Ovary (tissue), 3 donors: Measurements from ENCODE around the gene ATRNL1.

Source experiments
- CTCF ChIP-seq, 3 donors: fragments of 450-650 bp in 2 of 3; fragments of 200-600 bp in 1 of 3; IDR thresholded peaks; one replicate each; pipeline versions ENCODE4 v1.5.1 to v1.8.0; 2016 to 2022; ENCODE audit warnings: antibody characterized with exemption in 3 of 3, mild to moderate bottlenecking in 1 of 3
- POLR2A ChIP-seq: fragments of 450-650 bp; IDR thresholded peaks from one replicate; pipeline ENCODE4 v1.6.1; 2017; ENCODE audit warnings: antibody characterized with exemption, mild to moderate bottlenecking, moderate library complexity
- donor health status: DM: no; HTN: no; CAD: no.

- TF ChIP-seq CTCF (IDR thresholded peaks at IDR 0.05) (no peak), POLR2A (no peak)
These were observed 2.6 kb downstream of the ATRNL1 start for GRCh38 chr10:115095758-115096157.
